DMS 273 (cell line): ENCODE data around the gene CRTC3.
"Not testable (repeated sequence)": the region's sequence is repeated elsewhere in the genome, so short reads cannot be mapped to it uniquely, and the experiment has no call there.

Source experiments
- DNase-seq: peaks from one replicate; lab custom pipeline; 2025; ENCODE audit not compliant: unreplicated experiment; lab: John Stamatoyannopoulos, UW

Gene CRTC3

DNA sequence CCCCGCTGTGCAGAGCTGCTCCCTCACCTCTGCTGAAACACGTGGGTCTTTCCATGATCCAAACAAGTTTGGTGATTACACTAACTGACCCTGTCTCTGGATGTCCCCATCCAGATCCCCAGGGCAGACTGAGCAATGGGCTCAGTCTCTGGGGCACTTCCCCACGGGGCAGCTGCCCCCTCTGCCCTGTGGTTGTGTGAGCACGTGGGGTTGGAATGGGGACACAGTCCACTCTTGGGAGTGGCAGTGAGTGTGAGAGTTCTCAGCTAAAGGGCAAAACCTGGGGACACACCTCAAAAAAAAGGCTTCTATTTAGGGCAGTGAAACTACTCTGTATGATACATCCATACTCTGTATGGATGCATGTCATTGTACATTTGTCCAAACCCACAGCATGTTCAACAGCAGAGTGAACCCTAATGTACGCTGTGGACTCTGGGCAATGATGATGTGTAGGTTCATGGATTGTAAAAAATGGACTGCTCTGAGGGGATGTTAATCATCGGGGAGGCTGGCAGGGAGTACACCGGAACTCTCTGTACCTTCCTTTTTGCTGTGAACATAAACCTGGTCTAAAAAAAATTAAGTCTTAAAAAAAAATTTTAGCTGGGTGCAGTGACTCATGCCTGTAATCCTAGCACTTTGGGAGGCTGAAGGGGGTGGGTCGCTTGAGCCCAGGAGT is 137.5 kb downstream of the CRTC3 start:
- DNase-seq, result no peak

- not testable (repeated sequence) for DNase-seq
These were observed 138.1 kb downstream of the CRTC3 start for GRCh38 chr15:90667755-90668345.

- DNase-seq, result not testable (repeated sequence)
These were observed 140.9 kb downstream of the CRTC3 start for GRCh38 chr15:90670631-90671030.

DNA sequence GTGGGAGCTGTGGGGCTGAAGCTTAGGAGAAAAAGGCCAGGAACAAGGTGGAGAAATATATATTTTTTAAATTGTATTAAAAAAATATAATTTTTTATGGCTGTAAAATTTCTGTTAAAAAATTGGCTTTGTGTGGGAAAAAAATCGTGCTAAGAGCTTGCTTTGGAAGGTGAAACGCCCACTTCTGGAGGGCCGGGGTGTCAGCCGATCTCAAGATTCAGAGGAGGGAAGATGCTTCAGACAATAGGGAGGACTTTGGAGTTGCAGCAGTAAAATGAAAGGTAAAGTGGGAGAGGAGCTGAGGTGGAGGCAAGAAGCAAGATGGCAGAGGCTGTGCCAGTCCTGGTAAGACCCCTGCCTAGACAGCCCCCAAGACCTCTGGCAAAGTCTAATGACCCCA is 141.5 kb downstream of the CRTC3 start:
- no peak for DNase-seq

- not testable (repeated sequence) for DNase-seq
These were observed 143.6 kb downstream of the CRTC3 start for GRCh38 chr15:90673357-90673756.

- DNase-seq, result no peak
These were observed 144.8 kb downstream of the CRTC3 start for GRCh38 chr15:90674476-90674875.

- no peak for DNase-seq
These were observed 145.7 kb downstream of the CRTC3 start for GRCh38 chr15:90675464-90675863.

- DNase-seq, result no peak
These were observed 148.4 kb downstream of the CRTC3 start for GRCh38 chr15:90677807-90678790.

GRCh38 chr15:90679959-90680358 is 150.2 kb downstream of the CRTC3 start:
- DNase-seq, result no peak

- DNase-seq, result no peak
These were observed 150.7 kb downstream of the CRTC3 start for GRCh38 chr15:90680371-90680935.

GRCh38 chr15:90681056-90681455 is 151.3 kb downstream of the CRTC3 start:
- DNase-seq, result no peak

- DNase-seq, result no peak
These were observed 151.8 kb downstream of the CRTC3 start for GRCh38 chr15:90681480-90681879.

- no peak for DNase-seq
These were observed 153.6 kb downstream of the CRTC3 start for GRCh38 chr15:90683371-90683770.

DNA sequence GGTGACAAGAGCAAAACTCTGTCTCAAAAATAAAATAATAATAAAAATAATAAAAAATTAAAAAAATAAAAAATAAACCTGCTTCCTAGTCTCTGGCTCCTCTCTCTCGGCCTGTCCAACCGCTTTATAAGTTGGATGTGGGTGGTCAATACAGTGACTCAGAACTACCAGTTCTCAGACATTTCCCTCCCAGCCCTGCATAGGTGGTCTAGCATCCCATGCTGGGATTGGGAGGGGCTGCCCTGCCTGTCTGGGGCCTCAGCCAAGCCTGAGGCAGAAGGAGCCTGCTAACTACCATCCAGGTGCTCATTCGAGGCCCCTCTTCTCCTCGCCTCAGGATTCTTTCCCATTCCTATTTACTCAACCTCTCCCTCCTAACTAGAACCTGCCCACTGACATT is 154.2 kb downstream of the CRTC3 start:
- no peak for DNase-seq

GRCh38 chr15:90684281-90684680 is 154.6 kb downstream of the CRTC3 start:
- DNase-seq, result no peak

- no peak for DNase-seq
These were observed 156.1 kb downstream of the CRTC3 start for GRCh38 chr15:90685591-90686434.

DNA sequence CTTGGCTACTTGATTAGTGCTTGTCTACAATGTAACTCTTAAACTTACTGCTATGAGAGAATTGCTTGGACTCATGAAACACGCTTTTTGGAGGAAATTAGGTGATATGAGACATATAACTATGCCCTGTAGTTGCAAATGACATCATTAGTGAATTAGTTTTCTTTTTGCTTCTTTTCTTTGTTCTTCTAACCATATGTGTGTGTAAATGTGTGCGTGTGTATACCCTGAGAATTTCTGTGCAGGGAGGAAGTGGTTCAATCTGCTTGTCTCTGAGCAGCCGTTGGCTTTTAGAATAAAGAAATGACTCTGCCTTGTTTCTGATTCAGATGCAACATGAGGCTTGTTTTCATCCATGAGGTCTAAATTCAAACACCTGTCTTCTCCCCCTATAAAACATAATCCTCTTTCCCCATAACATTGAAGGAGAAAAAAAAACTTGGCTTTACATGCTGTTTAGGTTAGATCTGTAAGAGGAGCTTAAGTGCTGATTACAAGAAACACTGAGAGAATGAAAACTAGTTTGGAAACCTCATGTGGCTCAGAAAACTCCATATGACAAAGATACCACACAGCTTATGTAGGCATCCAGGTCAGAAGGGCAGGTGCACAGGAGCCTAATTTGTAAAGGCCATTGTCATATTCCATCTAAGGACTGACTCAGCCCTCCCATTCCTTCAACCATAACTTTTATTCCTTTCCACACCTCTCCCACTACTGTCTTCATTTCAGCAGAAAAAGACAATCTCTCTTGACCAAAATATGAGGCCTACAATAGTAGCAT is 156.9 kb downstream of the CRTC3 start:
- DNase-seq, result no peak

DNA sequence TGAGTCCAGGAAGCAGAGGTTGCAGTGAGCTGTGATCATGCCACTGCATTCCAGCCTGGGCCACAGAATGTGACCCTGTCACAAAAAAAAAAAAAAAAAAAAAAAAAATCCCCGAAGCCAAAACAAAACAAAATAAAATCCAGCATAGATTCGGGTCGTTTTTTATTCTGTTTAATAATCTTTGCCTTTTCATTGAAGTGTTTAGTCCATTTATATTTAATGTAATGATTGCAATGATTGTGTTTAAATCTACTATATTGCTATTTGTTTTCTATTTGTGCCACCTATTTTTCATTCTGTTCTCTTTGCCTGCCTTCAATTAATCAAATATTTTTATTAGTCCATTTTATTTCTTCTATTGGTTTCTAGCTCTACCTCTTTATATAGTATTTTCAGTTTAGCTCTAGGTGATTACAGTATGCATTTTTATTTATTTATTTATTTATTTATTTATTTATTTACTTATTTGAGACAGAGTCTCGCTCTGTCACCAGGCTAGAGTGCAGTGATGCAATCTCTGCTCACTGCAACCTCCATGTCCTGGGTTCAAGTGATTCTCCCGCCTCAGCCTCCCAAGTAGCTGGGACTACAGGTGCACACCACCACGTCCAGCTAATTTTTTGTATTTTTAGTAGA is 159.7 kb downstream of the CRTC3 start:
- not testable (repeated sequence) for DNase-seq

DNA sequence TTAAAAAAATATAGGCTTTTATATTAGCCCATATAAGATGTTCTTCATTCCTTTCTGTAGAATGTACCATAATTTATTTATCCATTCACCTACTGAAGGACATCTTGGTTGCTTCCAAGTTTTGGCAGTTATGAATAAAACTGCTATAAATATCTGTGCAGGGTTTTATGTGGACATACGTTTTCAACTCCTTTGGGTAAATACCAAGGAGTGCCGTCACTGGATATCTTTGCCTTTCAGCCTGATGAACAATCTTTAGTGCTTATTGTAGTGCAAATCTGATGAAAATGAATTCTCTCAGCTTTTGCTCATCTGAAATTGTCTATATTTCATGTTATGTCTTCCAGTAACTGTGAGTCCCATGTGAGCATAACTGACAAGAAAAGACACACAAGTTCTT is 160.9 kb downstream of the CRTC3 start:
- DNase-seq, result no peak
